GM18868 (cell line): ENCODE data around the gene UNC80.

ENCODE experiments used
- ATAC-seq: cut with Tn5 transposase; IDR thresholded peaks from one replicate; pipeline ENCODE4 v1.9.1; 2021; ENCODE audit warnings: mild to moderate bottlenecking, moderate library complexity; ENCODE audit not compliant: unreplicated experiment

The UNC80 gene

DNA sequence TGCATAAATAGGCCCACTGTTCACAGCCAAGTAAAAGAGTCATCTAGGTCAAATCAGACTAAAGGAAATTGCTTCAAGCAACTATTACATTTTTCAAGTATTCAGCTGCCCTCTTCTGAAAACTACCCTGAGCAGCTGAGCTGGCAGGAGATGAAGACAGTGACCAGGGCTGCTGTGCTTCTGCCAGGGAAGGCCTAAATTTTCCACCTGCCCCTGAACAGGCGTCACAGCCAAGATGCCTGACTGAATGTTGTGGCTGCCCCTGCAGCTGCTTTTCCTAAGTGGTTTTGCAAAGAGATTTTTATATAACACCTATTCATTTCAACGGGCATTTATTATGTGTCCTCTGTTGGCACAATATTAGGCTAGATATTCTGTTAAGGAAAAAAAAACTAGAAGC, 134.1 kb downstream of the UNC80 start:
- no peak for ATAC-seq

DNA sequence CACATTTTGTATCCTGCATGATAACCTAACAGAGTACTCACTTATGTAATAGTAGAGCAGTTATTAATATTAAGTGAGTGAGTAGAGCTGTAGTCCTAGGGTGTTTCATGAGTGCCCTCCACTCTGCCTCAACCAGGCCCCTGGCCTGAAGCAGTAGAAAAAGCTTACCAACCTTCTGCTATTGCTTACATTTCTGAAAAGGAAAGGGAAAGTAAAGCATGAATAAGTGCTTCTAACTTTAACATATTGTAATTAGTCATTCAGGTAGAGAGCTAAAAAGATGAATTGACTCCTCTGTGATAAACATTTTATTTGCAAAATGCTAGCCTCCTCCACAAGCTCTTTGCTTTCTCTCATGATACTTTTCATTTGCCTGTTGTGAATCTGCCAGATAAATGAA, 136.1 kb downstream of the UNC80 start:
- no peak for ATAC-seq

DNA sequence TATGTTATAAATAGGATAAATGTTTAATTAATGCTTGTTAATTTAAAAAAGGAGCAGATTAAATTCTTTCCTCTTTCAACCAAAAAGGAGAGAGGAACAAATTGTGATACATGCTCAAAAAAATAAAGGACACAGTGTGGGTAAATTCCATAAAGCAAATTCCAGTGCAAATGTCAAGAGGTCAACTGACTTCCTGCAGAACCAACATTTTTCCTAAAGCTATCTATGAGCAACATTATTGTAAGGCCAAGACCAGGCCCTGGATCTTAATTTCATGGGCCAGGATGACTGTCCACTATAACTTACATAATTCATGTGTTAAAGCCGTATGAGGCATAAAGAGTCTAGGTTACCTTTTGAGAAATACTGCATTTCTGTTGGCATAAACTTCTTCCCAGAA, 136.9 kb downstream of the UNC80 start:
- ATAC-seq = no peak

DNA sequence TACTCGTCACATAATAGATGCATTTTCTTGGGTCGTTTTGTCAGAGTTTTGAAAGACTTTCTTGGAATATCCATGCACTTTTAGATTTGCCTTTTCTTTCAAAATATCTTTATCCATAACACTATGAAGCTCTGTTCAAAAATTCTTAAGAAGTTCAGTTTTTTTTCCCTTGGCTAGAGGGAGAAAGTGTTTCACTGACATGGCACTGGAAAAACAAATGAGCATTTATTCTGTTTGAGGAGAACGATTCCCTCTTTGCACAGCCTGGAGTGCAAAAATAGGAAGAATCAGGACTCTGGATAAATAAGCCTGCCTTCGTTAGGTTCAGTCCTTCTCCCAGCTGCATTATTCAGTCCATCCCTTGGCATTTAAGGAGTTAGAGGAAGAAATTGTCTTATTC, 139.9 kb downstream of the UNC80 start:
- ATAC-seq = no peak

DNA sequence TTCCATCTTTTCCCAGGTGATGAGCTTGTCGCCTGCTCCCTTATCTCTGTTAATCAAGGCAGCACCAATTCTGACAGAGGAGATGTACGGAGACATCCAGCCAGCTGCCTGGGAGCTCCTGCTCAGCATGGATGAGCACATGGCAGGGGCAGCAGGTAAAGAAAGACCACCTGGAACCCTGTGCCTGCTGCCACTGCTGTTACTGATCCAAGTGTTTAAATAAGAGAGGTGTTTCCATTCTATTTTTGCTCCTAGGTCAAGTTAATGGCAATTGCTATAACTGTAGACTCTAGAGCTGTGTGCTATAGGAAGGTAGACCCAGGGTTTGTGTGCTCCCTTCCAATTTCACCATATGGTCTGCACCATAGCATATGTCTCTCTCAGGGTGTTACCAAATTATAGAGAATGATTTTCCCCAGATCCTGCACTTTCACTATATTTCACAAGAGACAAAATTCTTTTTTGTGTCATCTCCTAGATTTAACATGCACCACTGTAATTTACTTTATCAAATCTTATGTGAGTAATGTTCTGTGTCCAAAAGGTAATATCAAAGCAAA, 142.2 kb downstream of the UNC80 start:
- ATAC-seq = no peak

DNA sequence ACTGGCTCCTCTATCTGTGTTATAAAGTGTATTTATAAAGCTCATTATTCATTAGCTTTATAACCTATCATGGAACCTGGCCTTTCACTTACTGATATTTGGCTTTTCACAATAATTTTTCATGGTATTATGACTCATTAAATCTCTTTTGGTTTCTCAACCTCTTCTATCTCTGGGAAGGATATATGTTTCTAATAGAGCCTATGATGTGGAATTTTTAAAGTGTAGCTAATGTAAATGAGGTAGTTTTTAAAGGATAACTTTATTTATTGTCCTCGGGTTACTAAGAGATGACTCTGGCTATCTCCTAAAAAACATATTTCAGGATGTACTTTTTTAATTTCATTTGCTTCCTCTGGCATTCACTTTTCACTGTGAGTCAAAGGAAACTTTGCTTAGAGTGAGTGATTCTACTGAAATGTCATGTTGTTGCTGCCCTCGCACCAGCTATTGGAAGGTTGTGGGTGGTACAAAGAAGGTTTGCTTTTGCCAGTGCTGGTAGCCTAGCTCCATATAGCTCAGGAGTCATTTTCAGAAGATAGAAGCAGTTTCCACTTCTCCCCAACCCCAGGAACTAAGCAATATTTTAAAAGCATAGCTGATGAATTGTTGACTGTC, 145.6 kb downstream of the UNC80 start:
- ATAC-seq = no peak

DNA sequence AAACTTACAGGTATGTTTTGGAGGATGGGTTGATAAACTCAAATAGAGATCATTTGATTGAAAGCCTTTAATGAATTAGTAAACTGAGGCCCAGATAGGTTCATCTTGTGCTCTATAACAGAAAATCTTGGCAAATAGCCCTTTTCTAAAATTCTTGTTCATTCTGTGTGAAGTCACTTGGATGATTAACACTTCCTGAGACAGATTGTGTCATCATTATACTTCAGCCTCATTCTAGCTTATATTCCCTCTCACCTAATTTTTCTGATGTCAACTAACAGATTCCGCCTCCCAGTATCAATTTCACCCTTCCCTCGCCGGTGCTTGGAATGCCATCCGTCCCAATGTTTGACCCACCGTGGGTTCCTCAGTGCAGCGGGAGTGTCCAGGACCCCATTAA, 146.6 kb downstream of the UNC80 start:
- ATAC-seq = no peak

DNA sequence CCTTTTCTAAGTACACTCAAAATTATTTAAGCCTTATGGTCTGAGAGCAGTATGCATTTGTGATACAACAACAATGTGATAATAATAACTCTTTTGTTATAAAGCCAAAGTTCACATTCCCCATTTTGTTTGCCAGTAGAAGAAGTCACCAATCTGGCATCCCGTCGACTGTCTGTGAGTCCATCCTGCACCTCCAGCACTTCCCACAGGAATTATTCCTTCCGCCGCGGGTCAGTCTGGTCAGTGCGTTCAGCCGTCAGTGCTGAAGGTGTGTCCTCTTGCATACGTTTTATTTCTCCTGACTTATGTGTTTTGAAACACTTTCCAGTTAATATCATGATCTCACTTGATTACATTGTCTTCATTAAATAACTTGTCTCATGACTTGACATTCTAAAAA, 150.5 kb downstream of the UNC80 start:
- ATAC-seq = no peak

DNA sequence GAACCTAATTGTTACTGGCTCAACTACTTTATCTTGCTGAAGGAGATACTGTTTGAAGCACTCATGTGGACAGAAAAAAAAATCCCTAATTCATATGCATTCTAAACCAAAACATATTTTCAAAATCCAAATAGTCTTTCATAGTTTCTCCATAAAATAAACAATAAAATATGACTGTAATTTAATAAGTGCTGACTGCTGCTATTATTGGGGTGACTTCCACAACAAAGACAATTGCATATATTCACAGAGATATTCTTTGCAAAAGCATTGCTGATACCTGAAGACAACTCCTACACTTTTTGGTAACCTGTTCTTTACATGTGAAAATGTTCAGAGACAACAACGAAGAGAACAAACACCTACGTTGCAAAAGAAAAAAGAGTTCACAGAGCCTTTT, 157.7 kb downstream of the UNC80 start:
- ATAC-seq = no peak

DNA sequence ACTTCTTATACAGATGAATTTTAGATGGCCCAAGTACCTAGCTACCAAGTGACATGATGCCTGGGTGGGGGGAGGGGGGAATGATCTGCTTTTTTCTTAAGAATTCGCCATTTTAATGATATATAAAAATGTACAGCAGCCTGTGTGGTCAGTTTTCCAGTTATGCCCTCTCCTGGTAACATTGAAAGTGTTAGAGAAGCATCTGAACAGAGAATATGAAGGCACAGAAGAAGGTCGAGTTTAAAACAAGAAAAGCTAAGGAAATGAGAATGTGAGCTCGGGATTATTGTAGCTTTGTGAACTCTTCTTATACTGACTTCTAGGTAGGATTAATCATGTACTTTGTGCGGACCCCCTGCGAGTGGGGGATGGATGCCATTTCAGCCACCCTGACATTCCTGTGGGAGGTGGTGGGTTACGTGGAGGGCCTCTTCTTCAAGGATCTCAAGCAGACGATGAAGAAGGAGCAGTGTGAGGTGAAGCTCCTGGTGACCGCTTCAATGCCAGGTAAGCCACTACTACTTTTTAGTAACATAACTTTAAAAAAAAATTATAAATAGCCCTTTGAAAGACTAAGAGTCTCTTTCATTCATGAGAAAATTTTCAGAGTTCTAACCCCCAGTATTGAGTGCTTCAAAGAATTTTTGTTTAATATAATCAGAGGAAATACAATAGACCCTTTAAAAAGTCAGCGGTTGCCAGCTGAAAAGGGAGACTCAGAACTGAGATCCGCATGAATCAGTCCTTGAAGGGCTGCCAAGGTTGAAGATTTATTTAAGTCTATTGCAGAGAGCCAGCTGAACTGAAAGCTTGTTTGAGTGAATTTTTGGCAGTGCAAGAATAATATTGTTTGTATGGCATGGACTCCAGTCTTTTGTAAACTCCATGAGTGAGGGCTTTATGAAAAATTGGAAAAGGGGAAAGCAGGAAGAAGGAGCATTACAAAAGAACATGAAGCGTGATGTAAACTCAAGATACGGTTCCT, 162.2 kb downstream of the UNC80 start:
- ATAC-seq = no peak

DNA sequence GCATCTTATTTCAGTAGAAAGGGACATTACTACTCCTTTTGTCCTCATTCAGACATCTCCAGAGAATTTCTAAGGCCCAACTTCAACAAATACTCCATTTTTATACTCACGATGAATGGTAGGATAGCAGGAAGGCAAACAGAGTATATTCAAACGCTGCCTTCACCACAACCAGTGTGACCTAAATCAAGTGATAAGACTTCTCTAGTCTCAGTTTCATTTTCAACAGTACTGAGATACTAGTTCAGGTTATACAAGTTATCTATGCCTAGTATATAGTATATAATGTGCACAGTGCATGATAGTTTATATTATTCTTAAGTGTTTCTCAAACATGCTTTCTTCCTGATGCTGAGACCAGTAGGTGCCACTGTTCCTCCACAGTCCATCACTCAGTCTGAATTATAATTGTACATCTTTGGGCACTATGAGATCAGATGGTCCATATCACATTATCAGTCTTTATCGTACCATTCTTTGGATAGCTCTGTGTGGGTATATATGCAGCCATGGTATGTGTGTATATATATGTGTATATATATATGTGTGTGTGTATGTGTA, 164.6 kb downstream of the UNC80 start:
- peak; percentile 46 for ATAC-seq

DNA sequence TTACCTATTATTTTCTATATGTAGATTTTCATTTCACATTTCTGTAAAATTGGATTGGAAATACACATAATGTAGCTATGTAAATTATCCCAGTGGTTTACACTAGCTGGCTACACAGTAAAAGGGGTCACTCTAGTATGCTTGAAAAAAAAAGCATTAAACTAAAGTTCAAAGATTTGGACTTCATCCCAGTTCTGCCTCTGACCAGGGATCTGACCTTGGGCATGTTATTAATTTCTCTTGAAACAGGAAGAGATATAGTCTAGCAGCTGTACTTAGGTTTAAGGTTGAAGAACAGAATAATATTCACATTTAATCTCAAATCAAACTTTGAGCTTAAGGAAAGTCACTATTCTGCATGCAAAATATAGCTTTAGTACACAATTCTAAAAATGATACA, 166.3 kb downstream of the UNC80 start:
- no peak for ATAC-seq

DNA sequence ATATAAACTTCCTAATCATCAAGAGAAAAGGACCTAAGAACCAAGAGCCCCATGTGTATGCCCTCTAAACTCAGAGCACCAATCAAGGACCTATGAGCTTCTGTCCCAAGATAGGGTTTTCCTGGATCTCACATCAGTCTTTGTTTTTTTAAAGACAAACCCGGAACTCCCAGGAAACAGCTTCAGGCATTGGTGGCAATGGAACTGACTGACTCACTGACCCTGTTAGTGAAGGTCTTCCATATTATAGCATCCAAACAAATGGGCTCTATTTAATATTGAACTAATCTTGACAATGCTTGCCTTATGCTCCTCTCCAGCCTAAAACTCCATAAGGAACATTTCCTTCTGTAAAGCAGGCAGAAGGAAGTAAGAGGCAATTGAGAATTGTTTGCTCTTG, 167.3 kb downstream of the UNC80 start:
- no peak for ATAC-seq

DNA sequence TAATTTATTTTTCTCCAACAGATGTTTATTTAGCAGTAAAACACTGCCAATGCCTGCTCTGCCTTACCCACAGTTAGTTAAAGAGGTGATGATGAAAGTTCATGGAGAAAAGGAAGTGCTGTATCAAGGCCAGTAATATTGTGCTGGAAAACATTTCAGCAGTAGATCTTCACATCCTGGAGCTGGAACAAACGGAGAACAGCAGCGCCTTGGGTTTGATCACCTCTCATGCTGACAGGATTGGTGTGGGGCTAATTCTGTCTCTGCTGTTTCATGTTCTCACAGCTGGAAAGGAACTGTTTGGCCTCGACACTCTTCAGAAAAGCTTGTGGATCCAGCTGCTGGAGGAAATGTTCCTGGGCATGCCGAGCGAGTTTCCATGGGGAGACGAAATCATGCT, 169.3 kb downstream of the UNC80 start:
- no peak for ATAC-seq

DNA sequence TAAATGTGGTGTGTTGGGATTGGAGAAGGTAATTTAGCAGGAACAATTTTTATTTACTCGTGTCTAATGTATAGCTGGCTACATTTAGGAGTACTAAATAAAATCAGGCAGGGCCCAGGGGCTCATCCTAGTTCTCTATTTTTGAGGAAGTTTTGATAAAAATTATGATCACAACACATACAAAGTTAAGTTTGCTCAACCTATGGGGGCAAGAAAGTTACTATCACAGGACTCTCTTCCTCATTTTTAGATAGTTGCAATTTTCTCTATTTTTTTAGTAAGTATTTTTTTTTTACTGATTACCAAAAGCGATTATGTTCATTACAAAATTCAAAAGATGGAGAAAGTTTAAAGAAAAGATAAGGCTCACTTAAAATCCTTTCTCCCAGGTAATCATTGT, 170.8 kb downstream of the UNC80 start:
- ATAC-seq = no peak

DNA sequence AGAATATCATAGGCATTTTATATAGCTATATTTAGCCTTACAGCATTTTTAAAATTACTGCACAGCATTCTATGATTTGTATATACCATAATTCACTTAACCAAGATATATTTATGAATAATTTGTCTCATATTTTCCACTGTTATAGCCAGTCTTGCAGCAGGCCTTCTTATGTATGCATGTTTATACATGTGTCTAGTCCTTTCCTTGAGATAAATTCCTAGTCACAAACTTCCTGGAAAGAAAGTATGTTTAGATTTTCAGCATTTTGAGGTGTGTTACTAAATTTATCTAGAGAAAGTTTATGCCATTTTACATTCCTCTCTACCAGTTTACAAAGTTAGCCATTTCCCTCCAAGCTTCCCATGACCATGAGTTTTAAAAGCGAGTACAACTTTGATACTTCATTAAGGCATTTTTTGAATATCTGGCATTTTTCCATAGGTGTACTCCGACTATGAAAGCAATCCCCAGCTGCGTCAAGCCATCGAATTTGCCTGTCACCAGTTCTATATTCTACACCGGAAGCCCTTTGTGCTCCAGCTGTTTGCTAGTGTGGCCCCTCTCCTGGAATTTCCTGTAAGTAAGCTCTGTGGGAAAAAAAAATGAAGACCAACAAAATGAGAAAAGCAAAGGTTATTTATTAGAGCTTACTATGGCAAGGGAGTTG, 171.4 kb downstream of the UNC80 start:
- ATAC-seq = no peak

DNA sequence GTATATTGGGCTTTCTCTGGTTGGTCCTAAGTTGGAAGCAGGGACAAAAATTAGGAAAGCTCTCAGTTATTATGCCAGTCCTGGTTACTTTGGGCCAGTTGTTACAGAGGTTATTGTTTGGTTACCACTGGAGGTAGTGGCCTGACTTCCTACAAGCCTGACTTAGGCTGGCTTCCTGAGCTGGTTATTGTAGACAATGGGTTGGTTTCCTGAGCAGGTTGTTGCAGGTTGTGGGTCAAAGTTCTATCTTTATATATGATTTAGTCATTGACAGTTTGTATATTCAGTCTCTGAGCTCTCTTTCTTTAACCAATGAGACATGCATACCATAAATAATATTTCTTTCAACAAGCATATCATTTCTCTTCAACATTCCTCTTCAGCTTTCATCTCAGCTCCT, 172.1 kb downstream of the UNC80 start:
- no peak for ATAC-seq

DNA sequence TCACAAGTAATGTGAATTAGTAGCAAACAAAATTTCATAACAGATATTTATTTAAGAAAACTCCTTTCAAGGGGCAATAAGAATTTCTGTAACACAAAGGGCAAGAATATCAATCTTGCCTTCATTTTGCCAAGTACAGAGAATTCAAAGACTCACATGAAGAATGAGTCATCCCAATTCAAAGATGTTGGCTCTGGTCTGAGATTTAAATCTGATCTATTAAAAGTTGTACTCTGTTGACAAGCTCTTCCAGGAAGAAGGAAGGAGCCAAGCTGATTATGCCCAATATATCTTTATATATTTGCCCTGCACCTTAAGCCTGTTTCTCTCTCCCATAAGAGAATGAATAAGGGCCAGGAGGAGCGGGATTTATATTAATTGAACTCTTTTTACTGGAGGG, 174.9 kb downstream of the UNC80 start:
- ATAC-seq = no peak

DNA sequence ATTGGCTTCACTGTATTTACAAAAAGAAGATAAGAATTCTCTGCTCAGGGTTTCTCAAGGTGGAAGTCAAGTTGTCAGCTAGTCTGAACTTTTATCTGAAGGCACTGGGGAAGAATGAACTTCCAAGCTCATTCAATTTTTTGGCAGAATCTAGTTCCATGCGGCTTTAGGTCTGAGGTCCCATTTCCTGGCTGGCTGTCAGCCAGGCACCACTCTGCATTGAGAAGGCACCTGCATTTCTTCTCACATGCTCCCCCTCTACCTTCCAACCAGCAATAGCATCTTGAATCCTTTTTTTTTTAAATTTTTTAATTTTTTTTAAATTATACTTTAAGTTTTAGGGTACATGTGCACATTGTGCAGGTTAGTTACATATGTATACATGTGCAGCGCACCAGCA, 184.6 kb downstream of the UNC80 start:
- ATAC-seq = no peak

DNA sequence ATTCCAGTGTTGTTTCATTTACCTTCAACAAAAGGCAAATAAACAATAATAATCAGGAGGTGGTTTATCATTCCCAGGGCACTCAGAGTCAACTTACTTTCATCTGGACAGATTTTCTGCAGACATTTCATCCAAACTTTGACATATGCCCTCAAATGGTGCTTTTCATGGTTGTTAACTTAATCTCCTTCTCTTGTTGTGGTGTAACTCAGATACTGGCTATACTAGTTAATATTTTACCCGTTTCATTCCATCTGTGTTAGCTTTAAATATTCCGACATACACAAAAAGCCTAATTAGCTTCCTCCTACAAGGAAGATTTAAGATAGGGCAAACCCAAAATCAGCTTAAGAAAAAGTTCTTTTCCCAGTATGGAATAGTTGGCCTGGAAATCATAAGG, 186.4 kb downstream of the UNC80 start:
- ATAC-seq = no peak

DNA sequence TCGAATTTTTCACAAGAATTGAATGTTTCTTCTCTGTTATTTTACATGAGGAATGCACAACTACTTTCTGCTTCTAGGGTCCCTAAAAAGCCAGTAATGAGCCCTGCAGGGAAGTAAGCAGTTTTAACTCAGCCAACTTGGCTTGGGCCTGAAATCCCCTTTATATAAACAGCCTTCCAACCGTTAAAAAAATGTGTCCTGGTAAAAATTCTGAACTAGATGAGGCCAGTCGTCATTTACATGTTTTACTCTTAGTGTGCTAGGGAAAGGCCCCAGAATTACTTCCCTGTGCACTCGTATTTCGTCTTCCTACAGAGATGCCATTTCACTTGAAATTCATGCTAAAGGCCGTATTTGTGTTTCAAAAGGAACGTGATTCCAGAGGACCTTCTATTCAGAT, 188.4 kb downstream of the UNC80 start:
- no peak for ATAC-seq
